Suprapubic skin (tissue), 3 donors: ENCODE data around the gene CAMK1.

Experiments used
- CTCF ChIP-seq, 2 donors: fragments of 200-600 bp in 1 of 2; fragments of 450-650 bp in 1 of 2; sonication (generic) in 1 of 2; IDR thresholded peaks; one replicate each; pipeline ENCODE4 v1.5.1; 2016 to 2019; ENCODE audit warnings: antibody characterized with exemption in 2 of 2, mild to moderate bottlenecking in 1 of 2, moderate library complexity in 1 of 2
- POLR2AphosphoS5 ChIP-seq, 3 donors: sonication (generic); formaldehyde crosslinking; IDR thresholded peaks; one replicate each; pipeline ENCODE4 v1.6.1; 2017; ENCODE audit warnings: antibody characterized with exemption in 3 of 3

DNA sequence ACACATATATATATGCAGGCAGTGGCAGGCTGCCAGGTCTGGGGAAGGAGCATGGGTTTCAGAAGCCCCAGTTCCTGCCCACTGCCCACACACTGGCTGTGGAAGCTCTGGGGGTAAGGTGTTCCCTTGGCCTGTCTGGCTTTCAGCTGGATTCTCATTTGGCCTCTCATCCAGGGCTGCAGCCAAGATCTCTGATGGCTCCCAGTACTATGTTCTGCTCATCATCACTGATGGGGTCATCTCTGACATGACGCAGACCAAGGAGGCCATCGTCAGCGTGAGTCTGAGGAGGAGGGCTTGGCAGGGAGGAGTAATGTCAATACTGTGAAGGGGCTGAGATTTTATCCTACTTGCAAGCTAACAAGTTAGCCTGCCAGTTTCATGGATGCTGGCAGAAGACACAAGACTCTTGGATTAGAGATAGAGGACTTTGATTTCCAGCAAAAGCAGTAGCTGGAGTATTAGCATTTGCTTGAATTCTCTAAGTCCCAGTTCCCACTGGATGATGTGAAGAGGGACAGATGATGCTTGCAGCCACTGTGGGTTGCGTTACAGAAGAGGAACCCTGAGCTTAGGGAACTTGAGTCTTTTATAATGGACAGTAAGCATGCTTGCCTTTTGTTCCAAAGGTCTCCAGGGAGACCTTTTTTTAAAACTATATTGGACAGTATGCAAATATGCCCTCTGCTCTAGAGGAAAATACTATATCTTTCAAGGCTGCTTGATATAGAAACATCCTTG, 43.8 kb downstream of the CAMK1 start:
- TF ChIP-seq POLR2AphosphoS5 (IDR thresholded peaks at IDR 0.05), result no peak
- no peak for TF ChIP-seq CTCF (IDR thresholded peaks at IDR 0.05)
